GM12878 (cell line): ENCODE results near the gene CCDC81. TPM values are rescaled to one million over a fixed set of nuclear protein-coding genes. Genes with fewer than 3 reads are reported as not detected.

ENCODE experiments used
- ATAC-seq: fragments of 200-7000 bp; cut with Tn5 transposase; 3 replicates; pipeline ENCODE4 v1.9.1; 2020; ENCODE audit warnings: mild to moderate bottlenecking, moderate library complexity
- BruUV-seq: library from RNA; stranded (reverse); fragments of 400-500 nt; replicated peaks from 2 replicates; lab custom pipeline; 2021; lab: Mats Ljungman, UMichigan
- CTCF ChIA-PET: fragments of 300-600 bp; sonication (Branson Sonifier 250); formaldehyde crosslinking; extraction: SDS; loops from one replicate; lab custom pipeline; 2021; ENCODE audit warnings: inconsistent platforms; lab: Yijun Ruan, JAX
- POLR2A ChIA-PET: fragments of 350-600 bp; formaldehyde crosslinking; extraction: SDS; loops from one replicate; lab custom pipeline; 2021; ENCODE audit warnings: inconsistent platforms; lab: Charles Lee
- RAD21 ChIA-PET: fragments of 300-600 bp; sonication (Branson Sonifier 250); formaldehyde crosslinking; loops from one replicate; lab custom pipeline; 2023; ENCODE audit warnings: antibody characterized with exemption; ENCODE audit not compliant: unreplicated experiment; lab: Charles Lee
- SMC1A ChIA-PET: fragments of 300-600 bp; sonication (Branson Sonifier 250); formaldehyde crosslinking; loops from one replicate; lab custom pipeline; 2023; ENCODE audit not compliant: unreplicated experiment, uncharacterized antibody; lab: Charles Lee
- DNase-seq: peaks from one replicate; pipeline ENCODE4 v3.0.0-alpha.2; 2011; ENCODE audit warnings: low read depth, low spot score
- FAIRE-seq: peaks from 3 replicates; lab custom pipeline; 2011; peaks lifted over from hg19 to GRCh38; lab: Jason Lieb, UNC
- H2AFZ ChIP-seq: 2 replicates; pipeline ENCODE4 v1.6.0; 2011; ENCODE audit warnings: low read depth, low read length, control low read depth; ENCODE audit not compliant: control insufficient read depth
- H3K27ac ChIP-seq: 2 replicates; pipeline ENCODE4 v1.5.1; 2011; ENCODE audit warnings: control low read depth; ENCODE audit not compliant: control insufficient read depth, insufficient read depth
- H3K27me3 ChIP-seq, 2 experiments: replicated peaks in 1 of 2; 2 replicates each; pipeline versions ENCODE4 v1.6.0 to v1.6.1; 2011; ENCODE audit warnings: low read length in 1 of 2; ENCODE audit not compliant: control insufficient read depth in 2 of 2, insufficient read depth in 2 of 2
- H3K36me3 ChIP-seq, 2 experiments: 2 replicates each; pipeline ENCODE4 v1.5.1; 2011; ENCODE audit warnings: low read length in 1 of 2; ENCODE audit not compliant: control insufficient read depth in 2 of 2, insufficient read depth in 2 of 2
- H3K4me1 ChIP-seq: 2 replicates; pipeline ENCODE4 v1.6.1; 2011; ENCODE audit warnings: mild to moderate bottlenecking, low read length, moderate library complexity, mixed read lengths; ENCODE audit not compliant: control insufficient read depth, insufficient read depth
- H3K4me2 ChIP-seq: 2 replicates; pipeline ENCODE4 v1.6.0; 2011; ENCODE audit warnings: control low read depth; ENCODE audit not compliant: control insufficient read depth, insufficient read depth
- H3K4me3 ChIP-seq: fragments of 200-600 bp; sonication (generic); 2 replicates; pipeline ENCODE4 v1.5.1; 2016
- H3K79me2 ChIP-seq: 2 replicates; pipeline ENCODE4 v1.6.0; 2011; ENCODE audit warnings: low read length; ENCODE audit not compliant: control insufficient read depth, insufficient read depth
- H3K9ac ChIP-seq: 2 replicates; pipeline ENCODE4 v1.8.0; 2011; ENCODE audit warnings: low read length, control low read depth, mixed read lengths; ENCODE audit not compliant: control insufficient read depth, insufficient read depth
- H3K9me3 ChIP-seq: replicated peaks from 3 replicates; pipeline ENCODE4 v1.5.1; 2011; ENCODE audit warnings: mild to moderate bottlenecking, low read length; ENCODE audit not compliant: control insufficient read depth, insufficient read depth
- H4K20me1 ChIP-seq: 2 replicates; pipeline ENCODE4 v1.6.0; 2011; ENCODE audit not compliant: control insufficient read depth, insufficient read depth
- BMI1 ChIP-seq: fragments of 450-650 bp; IDR thresholded peaks from 2 replicates; pipeline ENCODE4 v1.6.1; 2016; ENCODE audit warnings: mild to moderate bottlenecking, moderate library complexity, borderline replicate concordance
- CBX3 ChIP-seq: fragments of 200-600 bp; sonication (generic); IDR thresholded peaks from 2 replicates; pipeline ENCODE4 v1.6.1; 2016; ENCODE audit warnings: low read depth, borderline replicate concordance
- EZH2 ChIP-seq: IDR thresholded peaks from 2 replicates; pipeline ENCODE4 v1.6.1; 2012; ENCODE audit warnings: low read depth, mild to moderate bottlenecking, control low read depth, inconsistent platforms, low read length, borderline replicate concordance; ENCODE audit not compliant: control insufficient read depth
- FOXK2 ChIP-seq: fragments of 450-650 bp; IDR thresholded peaks from 2 replicates; pipeline ENCODE4 v1.6.1; 2017; ENCODE audit warnings: mild to moderate bottlenecking, moderate library complexity
- GABPA ChIP-seq: IDR thresholded peaks from 2 replicates; pipeline ENCODE4 v1.6.1; 2014; ENCODE audit warnings: antibody characterized with exemption, low read depth, mild to moderate bottlenecking, inconsistent platforms
- HDAC2 ChIP-seq: fragments of 200-600 bp; sonication (generic); IDR thresholded peaks from 2 replicates; pipeline ENCODE4 v1.6.1; 2017
- MYB ChIP-seq: fragments of 150-350 bp; IDR thresholded peaks from 2 replicates; pipeline ENCODE4 v1.6.1; 2014; ENCODE audit warnings: mild to moderate bottlenecking, low read depth, low read length, borderline replicate concordance
- NKRF ChIP-seq: fragments of 450-650 bp; conservative IDR thresholded peaks from 2 replicates; pipeline ENCODE4 v1.6.1; 2017; ENCODE audit warnings: mild to moderate bottlenecking, moderate library complexity
- NR2F1 ChIP-seq: fragments of 450-650 bp; conservative IDR thresholded peaks from 2 replicates; pipeline ENCODE4 v1.6.1; 2017; ENCODE audit warnings: mild to moderate bottlenecking
- PBX3 ChIP-seq: IDR thresholded peaks from 2 replicates; pipeline ENCODE4 v1.6.1; 2011; ENCODE audit warnings: mild to moderate bottlenecking, low read depth, low read length, moderate library complexity; ENCODE audit not compliant: insufficient replicate concordance
- PML ChIP-seq: IDR thresholded peaks from 2 replicates; pipeline ENCODE4 v1.6.1; 2012; ENCODE audit warnings: low read length, inconsistent platforms
- POLR2AphosphoS5 ChIP-seq: IDR thresholded peaks from 2 replicates; pipeline ENCODE4 v1.6.1; 2011; ENCODE audit warnings: mild to moderate bottlenecking, low read length, inconsistent platforms
- PRDM15 ChIP-seq: fragments of 450-650 bp; formaldehyde crosslinking; IDR thresholded peaks from 2 replicates; pipeline ENCODE4 v1.4.0; 2020; ENCODE audit warnings: mild to moderate bottlenecking, moderate library complexity
- SMARCA5 ChIP-seq: fragments of 450-650 bp; IDR thresholded peaks from 2 replicates; pipeline ENCODE4 v1.6.1; 2017; ENCODE audit warnings: mild to moderate bottlenecking
- USF2 ChIP-seq: IDR thresholded peaks from 2 replicates; pipeline ENCODE4 v1.6.1; 2011; ENCODE audit warnings: low read depth, low read length, improper control_type of control experiment, borderline replicate concordance
- YY1 ChIP-seq: IDR thresholded peaks from 2 replicates; pipeline ENCODE4 v1.6.1; 2011; ENCODE audit warnings: low read depth, mild to moderate bottlenecking, low read length
- ZNF384 ChIP-seq: IDR thresholded peaks from 2 replicates; pipeline ENCODE4 v1.6.1; 2012; ENCODE audit warnings: low read depth, mild to moderate bottlenecking, low read length, improper control_type of control experiment, borderline replicate concordance
- whole genome bisulfite sequencing: methylation state at CpG from one replicate; pipeline ENCODE4 v1.1.6; 2016; ENCODE audit warnings: low lambda C conversion rate; ENCODE audit not compliant: insufficient replicate concordance, insufficient coverage; ENCODE audit errors: missing lambda C conversion rate; 5-methylcytosine and 5-hydroxymethylcytosine counted together
- in situ Hi-C: fragments of 300-500 bp; cut with MboI; formaldehyde crosslinking; loops from 9 replicates; pipeline ENCODE4 v1.14.3; 2018; ENCODE audit warnings: mixed read lengths
- intact Hi-C: fragments of 100-400 bp; cut with micrococcal nuclease; formaldehyde crosslinking; loops from one replicate; pipeline ENCODE4 v1.14.2; 2022; ENCODE audit not compliant: unreplicated experiment
- polyA plus RNA-seq, 11 experiments: library from polyadenylated mRNA; depleted of rRNA in 4 of 11; unstranded in 6 of 11; stranded (reverse) in 5 of 11; fragments of >200 nt; fragmentation: Nextera tagmentation in 4 of 11; fragmentation: Illumina TruSeq in 1 of 11; extraction: Ambion mirVana in 4 of 11; extraction: Trizol in 1 of 11; gene quantifications; 1 replicate in 1 of 11; 2 replicates in 10 of 11; pipeline versions ENCODE4 v1.2.1 to v1.2.3, GENCODE V29; 2011 to 2016; ENCODE audit warnings: inconsistent platforms in 2 of 11, missing spikeins in 2 of 11, low read depth in 1 of 11
- total RNA-seq, 4 experiments: library from RNA; depleted of rRNA in 3 of 4; stranded (reverse); fragments of >200 nt in 3 of 4; fragmentation: Illumina TruSeq in 1 of 4; extraction: Trizol in 1 of 4; gene quantifications; 2 replicates each; pipeline versions ENCODE4 v1.2.1 to v1.2.3, GENCODE V29; 2013 to 2021

CCDC81 gene
- total and polyA plus RNA-seq, 10 of the 15 experiments (the other 5 are each of a cell fraction or from before 2014, with no cell fraction given), result 0.06 to 0.53 (median 0.22) TPM

GRCh38 chr11:86358720-86359119 is 16.0 kb upstream of the CCDC81 start:
- Histone ChIP-seq H3K9ac (no peak overlapping the region), H3K9me3 (no peaks in the 10 kb centered on the region), H3K36me3 (no peaks in the 10 kb centered on the region), H3K4me1 (no peaks in the 10 kb centered on the region), H2AFZ (no peak overlapping the region), H3K27me3 (no peaks in the 10 kb centered on the region), H3K79me2 (no peaks in the 10 kb centered on the region), H3K4me3 (no peak overlapping the region), H3K27ac (no peak overlapping the region), H3K4me2 (no peak overlapping the region), H4K20me1 (no peaks in the 10 kb centered on the region)
- no peak for ATAC-seq
- intact Hi-C loops (no loop called here), in situ Hi-C loops (no loop called here)
- ChIA-PET CTCF (no interaction called here), POLR2A (no interaction called here), RAD21 (no interaction called here), SMC1A (no interaction called here)
- WGBS, result 47% methylated on average over 3 of the region's 3 CpGs
- no peak for DNase-seq
- BruUV-seq, result no TSS peak
- no peak for FAIRE-seq
- TF ChIP-seq POLR2AphosphoS5 (no peak), PRDM15 (no peak), HDAC2 (no peak), GABPA (no peak), NKRF (no peak), SMARCA5 (no peak), YY1 (no peak), PML (no peak), ZNF384 (no peak), EZH2 (no peak), FOXK2 (no peak), CBX3 (no peak), BMI1 (no peak), MYB (no peak), NR2F1 (no peak), USF2 (no peak), PBX3 (no peak)
